Erythroblast (primary cell): ENCODE results near the gene RPL6.

Source experiments
- DNase-seq, 2 experiments: peaks; one replicate each; lab custom pipeline; 2025; lab: John Stamatoyannopoulos, UW
- GATA1 ChIP-seq: IDR thresholded peaks from 2 replicates; pipeline ENCODE4 v1.6.1; 2011; ENCODE audit warnings: low read depth, mild to moderate bottlenecking, control low read depth, low read length, moderate library complexity
- POLR2A ChIP-seq: IDR thresholded peaks from 2 replicates; pipeline ENCODE4 v1.6.1; 2011; ENCODE audit warnings: mild to moderate bottlenecking, low read length

Gene RPL6

DNA sequence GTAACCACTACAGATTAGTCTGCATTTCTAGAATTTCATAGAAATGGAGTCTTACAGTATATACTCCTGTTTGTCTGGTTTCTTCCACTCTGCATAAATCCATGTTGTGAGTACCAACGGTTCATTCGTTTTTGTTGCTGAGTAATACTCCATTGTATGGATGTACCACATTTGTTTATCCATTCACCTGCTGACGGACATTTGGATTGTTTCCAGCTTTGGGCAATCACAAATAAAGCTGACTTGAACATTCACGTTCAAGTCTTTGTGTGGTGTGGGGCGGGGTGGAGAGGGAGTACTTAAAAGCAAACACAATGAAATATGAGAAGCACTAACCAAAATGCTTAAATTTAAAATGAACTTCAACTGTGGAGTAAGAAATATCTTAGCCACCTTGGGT is 34.3 kb downstream of the RPL6 start:
- no peak for TF ChIP-seq GATA1
- no peak for TF ChIP-seq POLR2A
- no peak for DNase-seq

DNA sequence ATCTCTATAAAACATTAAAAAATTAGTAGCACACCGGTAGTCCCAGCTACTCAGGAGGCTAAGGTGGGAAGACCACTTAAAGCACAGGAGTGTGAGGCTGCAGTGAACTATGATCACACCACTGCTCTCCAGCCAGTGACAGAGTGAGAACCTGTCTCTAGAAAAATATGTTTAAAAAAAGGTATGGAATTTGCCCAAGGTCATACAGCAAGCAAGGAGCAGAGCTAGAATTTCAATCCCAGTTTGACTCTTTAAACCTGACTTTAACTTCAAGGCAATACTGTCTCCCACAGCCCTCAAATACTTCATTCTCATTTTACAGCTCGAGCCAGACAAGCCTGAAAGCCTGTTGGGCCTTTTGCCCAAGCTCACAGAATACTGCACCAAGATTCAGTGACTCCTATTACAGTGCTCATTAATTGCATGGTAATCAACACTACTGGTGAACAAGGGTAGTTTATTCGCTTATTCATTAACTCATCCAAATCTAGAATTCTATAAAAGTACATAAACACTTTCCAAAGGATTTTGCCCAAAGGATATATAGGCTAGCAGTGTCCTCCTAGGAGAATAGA is 35.2 kb downstream of the RPL6 start:
- no peak for DNase-seq
- TF ChIP-seq GATA1 (no peak), POLR2A (no peak)

DNA sequence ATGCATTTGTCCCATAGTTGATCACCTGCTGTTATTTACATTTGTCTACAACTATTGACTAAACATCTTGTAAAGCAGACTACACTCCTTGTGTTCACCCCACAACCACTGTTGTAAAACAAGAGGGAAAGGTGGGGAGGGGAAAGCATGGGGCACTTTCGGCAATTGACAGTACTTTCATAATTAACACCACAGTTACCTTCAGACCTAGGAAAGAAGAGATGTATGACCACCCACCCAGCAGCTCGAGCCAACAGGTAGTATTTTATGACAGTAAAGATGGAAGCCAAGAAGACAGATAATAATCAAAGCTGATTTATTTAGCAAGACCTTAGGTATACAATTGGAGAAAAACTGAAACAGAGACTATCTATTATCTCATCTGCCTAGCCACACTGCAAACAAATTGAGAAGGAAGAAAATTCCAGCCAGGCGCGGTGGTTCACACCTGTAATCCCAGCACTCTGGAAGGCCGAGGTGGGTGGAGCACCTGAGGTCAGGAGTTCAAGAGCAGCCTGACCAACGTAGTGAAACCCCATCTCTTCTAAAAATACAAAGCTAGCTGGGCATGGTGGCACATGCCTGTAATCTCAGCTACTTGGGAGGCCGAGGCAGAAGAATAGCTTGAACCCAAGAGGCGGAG is 38.4 kb downstream of the RPL6 start:
- no peak for DNase-seq
- TF ChIP-seq GATA1, result no peak
- no peak for TF ChIP-seq POLR2A

DNA sequence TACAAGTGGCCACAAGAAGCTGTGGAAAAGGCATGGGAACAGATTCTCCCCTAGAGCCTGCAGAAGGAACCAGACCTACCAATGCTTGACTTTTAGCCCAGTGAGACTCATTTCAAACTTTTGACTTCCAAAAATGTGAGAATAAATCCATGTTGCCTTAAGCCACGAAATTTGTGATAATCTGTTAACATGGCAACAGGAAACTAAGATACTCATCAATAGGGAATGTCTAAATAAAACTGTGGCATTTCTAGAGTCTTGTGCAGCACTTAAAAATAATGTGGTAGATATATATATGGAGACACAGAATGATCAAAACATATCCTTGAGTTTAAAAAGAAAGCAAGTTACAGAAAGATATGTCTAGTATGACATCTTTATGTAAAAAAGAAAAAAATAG is 39.2 kb downstream of the RPL6 start:
- no peak for DNase-seq
- TF ChIP-seq GATA1 (no peak), POLR2A (no peak)

DNA sequence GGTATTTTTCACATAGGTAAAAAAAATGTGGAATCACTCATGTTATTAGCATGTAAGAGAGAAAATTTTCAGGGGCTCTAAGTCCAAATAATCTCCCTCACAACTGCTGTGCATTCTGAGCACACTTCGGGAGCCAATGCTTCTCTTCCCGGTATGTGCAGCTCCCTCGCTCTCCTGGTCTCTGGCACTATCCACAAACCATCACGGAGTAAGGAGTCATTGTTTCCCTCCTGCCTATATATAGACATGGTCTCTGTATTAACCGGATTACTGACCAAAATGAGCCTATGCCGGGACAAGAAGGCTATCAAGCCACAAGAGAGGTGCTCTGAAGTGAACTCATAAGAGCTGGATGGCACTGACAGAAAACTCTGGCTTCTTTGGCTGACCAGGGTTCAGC is 40.5 kb downstream of the RPL6 start:
- DNase-seq, result no peak
- TF ChIP-seq POLR2A, result no peak
- no peak for TF ChIP-seq GATA1

DNA sequence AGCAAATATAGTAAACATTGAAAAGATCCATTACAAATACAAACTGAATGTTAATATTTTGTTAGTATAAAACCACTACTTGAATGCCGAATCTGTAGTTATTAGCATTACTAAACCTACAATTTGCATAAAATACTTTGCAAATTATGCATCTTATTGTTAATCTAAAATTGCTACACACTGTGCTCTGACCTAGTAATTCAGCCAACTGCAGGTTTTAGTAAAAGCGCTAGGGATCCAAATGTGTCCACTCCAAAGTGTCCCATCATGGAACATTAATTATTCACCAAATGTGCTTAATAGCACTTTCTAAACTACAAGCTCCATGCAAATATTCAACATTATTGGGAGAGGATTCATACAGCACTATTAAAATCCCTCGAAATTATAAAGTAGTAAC is 41.4 kb downstream of the RPL6 start:
- no peak for TF ChIP-seq POLR2A
- no peak for TF ChIP-seq GATA1

DNA sequence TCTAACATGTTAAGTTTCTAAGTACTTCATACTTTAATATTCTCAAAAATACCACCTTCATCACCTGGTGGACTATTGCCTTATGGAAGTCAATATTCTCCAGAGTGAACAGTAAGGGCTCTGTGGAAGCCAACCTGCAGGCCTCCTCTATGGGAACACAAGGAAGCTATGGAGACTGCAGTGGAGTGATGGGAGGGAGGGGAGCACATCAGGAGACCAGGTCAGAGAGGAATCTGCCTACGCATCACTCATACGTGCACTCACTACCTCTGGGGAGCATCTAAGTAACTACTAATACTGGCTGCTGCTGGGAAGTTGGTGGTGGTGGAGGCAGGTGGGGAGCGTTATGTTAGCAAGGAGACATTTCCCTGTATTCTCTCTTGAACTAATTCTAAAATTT is 47.1 kb downstream of the RPL6 start:
- TF ChIP-seq GATA1 (no peak), POLR2A (no peak)
- DNase-seq, result no peak

More for the DNA sequence above, 41.4 kb downstream of the RPL6 start:
- no peak for DNase-seq

DNA sequence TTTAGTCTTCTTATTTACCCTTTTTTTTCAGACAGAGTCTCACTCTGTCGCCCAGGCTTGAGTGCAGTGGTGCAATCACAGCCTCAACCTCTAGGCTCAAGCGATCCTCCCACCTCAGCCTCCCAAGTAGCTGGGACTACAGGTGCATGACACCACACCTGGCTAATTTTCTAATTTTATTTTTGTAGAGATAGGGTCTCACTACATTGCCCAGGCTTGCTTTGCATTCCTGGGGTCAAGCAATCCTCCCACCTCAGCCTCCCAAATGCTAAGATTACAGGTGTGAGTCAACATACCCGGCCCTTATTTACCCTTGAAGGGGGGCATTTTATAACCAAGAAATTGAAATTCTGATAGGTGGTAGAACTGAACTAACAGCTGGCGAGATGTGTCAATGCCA is 48.1 kb downstream of the RPL6 start:
- DNase-seq, result no peak
- TF ChIP-seq GATA1 (no peak), POLR2A (no peak)

DNA sequence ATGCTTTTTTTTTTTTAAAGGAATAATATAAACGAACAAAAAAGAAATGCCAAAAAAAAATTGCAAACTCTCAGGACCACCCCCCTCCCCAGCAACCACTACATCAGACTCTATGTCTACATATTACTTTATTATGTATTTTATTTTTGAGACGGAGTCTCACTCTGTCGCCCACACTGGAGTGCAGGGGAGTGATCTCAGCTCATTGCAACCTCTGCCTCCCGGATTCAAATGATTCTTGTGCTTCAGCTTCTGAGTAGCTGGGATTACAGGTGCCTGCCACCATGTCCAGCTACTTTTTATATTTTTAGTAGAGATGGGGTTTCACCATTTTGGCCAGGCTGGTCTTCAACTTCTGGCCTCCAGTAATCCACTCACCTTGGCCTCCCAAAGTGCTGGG is 50.1 kb downstream of the RPL6 start:
- no peak for TF ChIP-seq GATA1
- no peak for TF ChIP-seq POLR2A
- no peak for DNase-seq

DNA sequence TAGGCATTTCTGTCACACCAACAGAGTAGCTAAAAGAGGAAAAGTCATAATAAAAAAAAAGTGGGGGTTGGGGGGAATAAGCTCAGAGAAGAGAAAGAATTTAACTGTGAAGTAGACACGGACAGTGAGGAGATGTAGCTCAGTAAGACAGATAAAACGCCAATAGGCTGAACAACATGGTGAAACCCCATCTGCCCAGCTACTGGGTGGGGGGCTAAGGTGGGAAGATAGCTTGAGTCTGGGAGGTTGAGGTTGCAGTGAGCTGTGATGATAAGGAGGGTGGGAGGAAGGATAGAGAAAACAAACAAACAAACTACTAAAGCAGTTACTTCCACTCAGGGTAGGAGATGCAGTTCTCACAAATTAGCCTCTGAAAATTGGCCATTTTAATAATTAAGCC is 52.2 kb downstream of the RPL6 start:
- peak; percentile 46 to 62 for DNase-seq
- TF ChIP-seq GATA1 (no peak), POLR2A (no peak)
